Nephron progenitor cell (in vitro differentiated cells): ENCODE results near the gene ERC1.

Experiments
- DNase-seq: peaks from one replicate; pipeline ENCODE4 v3.0.0; 2021
- H3K27ac Mint-ChIP-seq: 2 replicates; pipeline ENCODE4 v1.8.0; 2021; ENCODE audit warnings: mild to moderate bottlenecking, moderate library complexity, mixed read lengths
- H3K27me3 Mint-ChIP-seq: 2 replicates; pipeline ENCODE4 v1.8.0; 2021; ENCODE audit warnings: mild to moderate bottlenecking, low read depth, mixed read lengths; ENCODE audit not compliant: poor library complexity
- H3K36me3 Mint-ChIP-seq: 2 replicates; pipeline ENCODE4 v1.8.0; 2021; ENCODE audit warnings: low read depth, mixed read lengths
- H3K4me1 Mint-ChIP-seq: 2 replicates; pipeline ENCODE4 v1.8.0; 2021; ENCODE audit warnings: mixed read lengths
- H3K4me3 Mint-ChIP-seq: 2 replicates; pipeline ENCODE4 v1.8.0; 2021; ENCODE audit warnings: mild to moderate bottlenecking, moderate library complexity, mixed read lengths
- H3K9me3 Mint-ChIP-seq: 2 replicates; pipeline ENCODE4 v1.8.0; 2021; ENCODE audit warnings: mild to moderate bottlenecking, moderate library complexity, mixed read lengths
- CTCF ChIP-seq: fragments of 200-600 bp; sonication (generic); IDR thresholded peaks from 2 replicates; pipeline ENCODE4 v1.5.0; 2021; ENCODE audit warnings: antibody characterized with exemption

ERC1 gene

DNA sequence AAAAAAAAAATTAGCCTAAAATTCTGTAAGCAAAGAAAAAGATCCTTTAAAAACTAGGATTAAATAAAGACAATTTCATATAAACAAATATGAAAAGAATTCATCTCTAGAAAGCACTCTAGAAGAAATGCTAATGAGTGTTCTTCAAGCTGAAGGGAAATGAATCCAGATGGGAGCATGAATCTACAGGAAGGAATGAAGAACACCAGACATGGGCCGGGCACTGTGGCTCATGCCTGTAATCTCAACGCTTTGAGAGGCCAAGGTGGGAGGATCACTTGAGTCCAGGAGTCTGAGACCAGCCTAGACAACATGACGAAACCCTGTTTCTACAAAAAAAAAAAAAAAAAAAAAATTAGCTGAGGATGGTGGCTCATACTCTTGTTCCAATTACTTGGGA lies 306.2 kb downstream of the ERC1 start:
- Mint-ChIP-seq H3K27me3 (no peaks in the 10 kb centered on the region), H3K9me3 (peaks cover 38% of the 10 kb centered on the region), H3K27ac (no peak overlapping the region), H3K36me3 (peaks cover 82% of the 10 kb centered on the region), H3K4me1 (no peaks in the 10 kb centered on the region), H3K4me3 (no peak overlapping the region)
- DNase-seq, result no peak
- no peak for TF ChIP-seq CTCF

DNA sequence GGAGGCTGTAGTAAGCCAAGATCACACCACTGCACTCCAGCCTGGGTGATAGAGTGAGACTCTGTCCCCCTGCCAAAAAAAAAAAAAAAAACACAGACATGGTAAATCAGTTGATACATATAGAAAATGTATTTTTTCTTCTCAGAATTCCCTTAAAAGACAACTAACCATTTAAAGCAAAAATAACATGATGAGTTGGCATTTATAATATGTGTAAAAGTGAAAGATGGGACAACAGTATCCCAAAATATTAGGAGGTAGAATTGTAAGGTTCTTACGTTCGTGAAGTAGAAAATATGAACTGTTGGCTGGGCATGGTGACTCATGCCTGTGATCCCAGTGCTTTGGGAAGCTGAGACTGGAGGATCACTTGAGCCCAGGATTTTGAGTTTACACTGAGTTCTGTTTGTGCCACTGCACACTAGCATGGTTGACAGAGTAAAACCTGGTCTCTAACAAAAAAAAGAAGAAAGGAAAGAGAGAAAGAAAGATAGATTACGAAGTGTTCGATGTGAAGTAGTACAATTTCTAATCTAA lies 306.7 kb downstream of the ERC1 start:
- Mint-ChIP-seq H3K4me3 (no peak overlapping the region), H3K9me3 (peaks cover 38% of the 10 kb centered on the region), H3K27ac (peak overlapping the region; percentile 11), H3K36me3 (peaks cover 80% of the 10 kb centered on the region), H3K27me3 (no peaks in the 10 kb centered on the region), H3K4me1 (no peaks in the 10 kb centered on the region)
- no peak for DNase-seq
- TF ChIP-seq CTCF, result no peak

- H3K27me3 Mint-ChIP-seq, result peaks cover 2% of the 10 kb centered on the region
- DNase-seq, result no peak
- peaks cover 11% of the 10 kb centered on the region for H3K4me1 Mint-ChIP-seq
- H3K36me3 Mint-ChIP-seq, result peaks cover 82% of the 10 kb centered on the region
- no peak overlapping the region for H3K4me3 Mint-ChIP-seq
- TF ChIP-seq CTCF, result no peak
- H3K9me3 Mint-ChIP-seq, result peaks cover 47% of the 10 kb centered on the region
- no peak overlapping the region for H3K27ac Mint-ChIP-seq
Measured at GRCh38 chr12:1300460-1300859, 309.4 kb downstream of the ERC1 start.

DNA sequence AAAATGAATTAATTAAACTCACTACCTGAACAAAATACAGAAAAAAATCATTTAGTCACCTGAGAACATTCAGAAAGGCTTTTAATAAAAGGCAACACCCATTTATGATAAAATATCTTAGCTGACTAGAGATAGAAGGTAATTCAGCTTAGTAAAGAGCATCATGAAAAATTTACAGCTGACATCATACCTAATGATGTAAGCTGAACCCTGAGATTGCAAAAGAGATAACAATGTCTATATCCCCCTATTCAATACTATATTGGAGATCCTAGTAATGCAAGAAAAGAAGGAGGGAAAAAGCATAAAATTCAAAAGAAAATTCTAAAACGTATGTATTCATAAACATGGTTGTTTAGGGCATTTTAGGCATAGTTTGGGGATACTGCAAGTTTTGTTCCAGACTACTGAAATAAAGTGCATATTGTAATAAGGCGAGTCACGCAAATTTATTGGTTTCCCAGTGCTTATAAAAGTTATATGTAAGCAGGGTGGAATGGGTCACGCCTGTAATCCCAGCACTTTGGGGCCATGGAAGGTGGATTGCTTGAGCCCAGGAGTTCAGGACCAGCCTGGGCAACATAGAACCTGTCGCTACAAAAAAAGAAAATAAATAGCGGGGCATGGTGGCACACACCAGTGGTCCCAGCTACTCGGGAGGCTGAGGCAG lies 311.3 kb downstream of the ERC1 start:
- Mint-ChIP-seq H3K4me1 (peaks cover 30% of the 10 kb centered on the region), H3K27ac (no peak overlapping the region), H3K27me3 (peaks cover 2% of the 10 kb centered on the region), H3K36me3 (peaks cover 68% of the 10 kb centered on the region), H3K9me3 (peaks cover 43% of the 10 kb centered on the region), H3K4me3 (no peak overlapping the region)
- DNase-seq, result no peak
- TF ChIP-seq CTCF, result no peak

GRCh38 chr12:1305063-1305434 lies 314.0 kb downstream of the ERC1 start:
- no peak for DNase-seq
- peaks cover 48% of the 10 kb centered on the region for H3K4me1 Mint-ChIP-seq
- no peak overlapping the region for H3K4me3 Mint-ChIP-seq
- H3K9me3 Mint-ChIP-seq, result peaks cover 21% of the 10 kb centered on the region
- peaks cover 2% of the 10 kb centered on the region for H3K27me3 Mint-ChIP-seq
- peak overlapping the region; percentile 77 for H3K27ac Mint-ChIP-seq
- no peak for TF ChIP-seq CTCF
- H3K36me3 Mint-ChIP-seq, result peaks cover 52% of the 10 kb centered on the region
